MM.1S (cell line): ENCODE measurements around the gene TUBB4A.

ENCODE experiments used
- DNase-seq: peaks from one replicate; pipeline ENCODE4 v3.0.0-alpha.2; 2015
- H2AFZ ChIP-seq: fragments of 300-600 bp; sonication (generic); 2 replicates; pipeline ENCODE4 v1.6.0; 2016; ENCODE audit warnings: antibody characterized with exemption, low read length
- H3F3A ChIP-seq: fragments of 300-600 bp; sonication (generic); 2 replicates; pipeline ENCODE4 v1.6.1; 2016; ENCODE audit warnings: mild to moderate bottlenecking, antibody characterized with exemption, low read length, moderate library complexity, mixed read lengths; ENCODE audit not compliant: insufficient read depth
- H3K27ac ChIP-seq: fragments of 300-600 bp; sonication (generic); 2 replicates; pipeline ENCODE4 v1.5.1; 2016; ENCODE audit warnings: mild to moderate bottlenecking, low read length
- H3K27me3 ChIP-seq: fragments of 300-600 bp; sonication (generic); replicated peaks from 2 replicates; pipeline ENCODE4 v1.6.0; 2016; ENCODE audit warnings: low read length; ENCODE audit not compliant: insufficient read depth
- H3K36me3 ChIP-seq: fragments of 300-600 bp; sonication (generic); replicated peaks from 2 replicates; pipeline ENCODE4 v1.6.1; 2016; ENCODE audit warnings: mild to moderate bottlenecking, low read length, mixed read lengths; ENCODE audit not compliant: insufficient read depth
- H3K4me1 ChIP-seq: fragments of 300-600 bp; sonication (generic); 2 replicates; pipeline ENCODE4 v1.6.1; 2016; ENCODE audit warnings: low read length, mixed read lengths
- H3K4me2 ChIP-seq: fragments of 300-600 bp; sonication (generic); 2 replicates; pipeline ENCODE4 v1.6.0; 2016; ENCODE audit warnings: low read depth, low read length
- H3K4me3 ChIP-seq: fragments of 300-600 bp; sonication (generic); 2 replicates; pipeline ENCODE4 v1.5.1; 2016; ENCODE audit warnings: low read length, mixed read lengths
- H3K79me2 ChIP-seq: fragments of 300-600 bp; sonication (generic); 2 replicates; pipeline ENCODE4 v1.6.1; 2016; ENCODE audit warnings: mixed run types, low read length, mixed read lengths
- H3K9ac ChIP-seq: fragments of 300-600 bp; sonication (generic); 2 replicates; pipeline ENCODE4 v1.6.1; 2016; ENCODE audit warnings: low read length, mixed read lengths
- H3K9me2 ChIP-seq: fragments of 300-600 bp; sonication (generic); replicated peaks from 2 replicates; pipeline ENCODE4 v1.6.1; 2016; ENCODE audit warnings: mild to moderate bottlenecking, low read length, mixed read lengths; ENCODE audit not compliant: insufficient read depth
- H3K9me3 ChIP-seq: fragments of 300-600 bp; sonication (generic); replicated peaks from 2 replicates; pipeline ENCODE4 v1.6.1; 2016; ENCODE audit warnings: mild to moderate bottlenecking, low read length, mixed read lengths; ENCODE audit not compliant: insufficient read depth
- H4K20me1 ChIP-seq: fragments of 300-600 bp; sonication (generic); 2 replicates; pipeline ENCODE4 v1.6.1; 2016; ENCODE audit warnings: mild to moderate bottlenecking, low read length, moderate library complexity, mixed read lengths; ENCODE audit not compliant: insufficient read depth
- EZH2 ChIP-seq: fragments of 300-600 bp; sonication (generic); optimal IDR thresholded peaks from 2 replicates; pipeline ENCODE3; 2017; ENCODE audit warnings: low read depth, mild to moderate bottlenecking, antibody characterized with exemption, low read length, mixed read lengths
- EZH2phosphoT487 ChIP-seq: fragments of 300-600 bp; sonication (generic); IDR thresholded peaks from 2 replicates; pipeline ENCODE4 v1.6.1; 2018; ENCODE audit warnings: antibody characterized with exemption, low read length
- TF ChIP-seq, protein P1 (sequence below): fragments of 300-600 bp; sonication (generic); IDR thresholded peaks from 2 replicates; pipeline ENCODE4 v1.5.1; 2016; ENCODE audit warnings: antibody characterized with exemption, low read length, mixed read lengths

TUBB4A gene

DNA sequence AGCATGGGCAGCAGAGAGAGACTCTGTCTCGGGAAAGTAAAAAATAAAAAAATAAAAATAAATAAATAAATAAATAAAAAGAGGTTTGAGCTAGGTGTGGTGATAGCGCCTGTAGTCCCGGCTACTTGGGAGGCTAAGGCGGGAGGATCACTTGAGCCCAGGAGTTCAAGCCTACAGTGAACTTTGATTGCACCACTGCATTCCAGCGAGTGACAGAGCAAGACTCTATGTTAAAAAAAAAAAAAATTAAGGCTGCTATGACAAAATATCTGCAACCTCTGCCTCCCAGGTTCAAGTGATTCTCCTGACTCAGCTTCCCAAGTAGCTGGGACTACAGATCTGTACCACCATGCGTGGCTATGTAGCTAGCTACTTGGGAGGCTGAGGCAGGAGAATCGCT lies 17.3 kb downstream of the TUBB4A start:
- Histone ChIP-seq H3K36me3 (no peaks in the 10 kb centered on the region), H3K79me2 (0 out of 2 replicates have a peak, but pooled peaks cover 4% of the 10 kb centered on the region), H3K27ac (no peak overlapping the region), H3K9ac (no peak overlapping the region), H2AFZ (no peak overlapping the region), H3F3A (no peaks in the 10 kb centered on the region), H3K9me3 (no peaks in the 10 kb centered on the region), H3K4me2 (no peak overlapping the region), H3K4me1 (peaks cover 11% of the 10 kb centered on the region), H3K9me2 (no peaks in the 10 kb centered on the region), H4K20me1 (no peaks in the 10 kb centered on the region), H3K27me3 (0 out of 2 replicates have a peak, but pooled peaks cover 3% of the 10 kb centered on the region), H3K4me3 (no peak overlapping the region)
- DNase-seq: no peak
- no peak for TF ChIP-seq EZH2phosphoT487
- no peak for TF ChIP-seq EZH2
- TF ChIP-seq, protein P1, sequence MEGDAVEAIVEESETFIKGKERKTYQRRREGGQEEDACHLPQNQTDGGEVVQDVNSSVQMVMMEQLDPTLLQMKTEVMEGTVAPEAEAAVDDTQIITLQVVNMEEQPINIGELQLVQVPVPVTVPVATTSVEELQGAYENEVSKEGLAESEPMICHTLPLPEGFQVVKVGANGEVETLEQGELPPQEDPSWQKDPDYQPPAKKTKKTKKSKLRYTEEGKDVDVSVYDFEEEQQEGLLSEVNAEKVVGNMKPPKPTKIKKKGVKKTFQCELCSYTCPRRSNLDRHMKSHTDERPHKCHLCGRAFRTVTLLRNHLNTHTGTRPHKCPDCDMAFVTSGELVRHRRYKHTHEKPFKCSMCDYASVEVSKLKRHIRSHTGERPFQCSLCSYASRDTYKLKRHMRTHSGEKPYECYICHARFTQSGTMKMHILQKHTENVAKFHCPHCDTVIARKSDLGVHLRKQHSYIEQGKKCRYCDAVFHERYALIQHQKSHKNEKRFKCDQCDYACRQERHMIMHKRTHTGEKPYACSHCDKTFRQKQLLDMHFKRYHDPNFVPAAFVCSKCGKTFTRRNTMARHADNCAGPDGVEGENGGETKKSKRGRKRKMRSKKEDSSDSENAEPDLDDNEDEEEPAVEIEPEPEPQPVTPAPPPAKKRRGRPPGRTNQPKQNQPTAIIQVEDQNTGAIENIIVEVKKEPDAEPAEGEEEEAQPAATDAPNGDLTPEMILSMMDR: no peak

DNA sequence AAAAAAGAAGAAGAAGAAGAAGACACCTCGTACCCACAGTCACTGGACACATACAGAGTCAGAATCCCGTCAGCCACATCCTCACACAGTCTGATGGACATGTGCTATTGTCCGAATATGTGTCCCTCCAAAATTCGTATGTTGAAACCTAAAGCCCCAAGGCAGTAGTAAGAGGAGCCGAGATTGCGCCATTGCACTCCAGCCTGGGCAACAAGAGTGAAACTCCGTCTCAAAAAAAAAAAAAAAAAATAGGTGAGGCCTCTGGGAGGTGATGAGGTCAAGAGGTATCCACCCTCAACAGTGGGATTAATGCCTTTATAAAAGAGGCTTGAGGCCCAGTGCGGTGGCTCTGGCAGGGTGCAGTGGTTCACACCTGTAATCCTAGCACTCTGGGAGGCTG lies 17.9 kb downstream of the TUBB4A start:
- H3F3A ChIP-seq: no peaks in the 10 kb centered on the region
- H3K36me3 ChIP-seq: no peaks in the 10 kb centered on the region
- H3K4me2 ChIP-seq: no peak overlapping the region
- H2AFZ ChIP-seq: no peak overlapping the region
- H3K9me3 ChIP-seq: no peaks in the 10 kb centered on the region
- H3K79me2 ChIP-seq: 0 out of 2 replicates have a peak, but pooled peaks cover 4% of the 10 kb centered on the region
- peaks cover 11% of the 10 kb centered on the region for H3K4me1 ChIP-seq
- TF ChIP-seq EZH2phosphoT487 (no peak), EZH2 (no peak)
- H3K9ac ChIP-seq: no peak overlapping the region
- H3K27me3 ChIP-seq: 0 out of 2 replicates have a peak, but pooled peaks cover 3% of the 10 kb centered on the region
- H3K27ac ChIP-seq: no peak overlapping the region
- H3K4me3 ChIP-seq: no peak overlapping the region
- no peaks in the 10 kb centered on the region for H3K9me2 ChIP-seq
- no peaks in the 10 kb centered on the region for H4K20me1 ChIP-seq
- DNase-seq: no peak

DNA sequence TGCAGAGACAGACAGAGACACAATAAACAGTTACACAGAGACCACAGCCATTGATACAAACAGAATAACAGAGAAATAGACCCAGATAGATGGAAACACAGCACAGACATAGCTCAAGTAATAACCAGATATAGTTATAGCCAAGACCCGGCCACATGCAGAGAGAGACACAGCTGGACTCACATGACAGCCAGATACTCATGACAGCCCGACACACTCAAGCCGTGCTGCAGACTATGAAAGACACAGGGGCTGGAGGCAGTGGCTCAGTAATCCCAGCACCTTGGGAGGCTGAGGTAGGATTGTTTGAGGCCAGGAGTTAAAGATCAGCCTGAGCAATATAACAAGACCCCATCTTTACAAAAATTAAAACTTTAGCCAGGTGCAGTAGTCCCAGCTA lies 18.9 kb downstream of the TUBB4A start:
- H3K4me2 ChIP-seq: no peak overlapping the region
- H3K9me2 ChIP-seq: no peaks in the 10 kb centered on the region

DNA sequence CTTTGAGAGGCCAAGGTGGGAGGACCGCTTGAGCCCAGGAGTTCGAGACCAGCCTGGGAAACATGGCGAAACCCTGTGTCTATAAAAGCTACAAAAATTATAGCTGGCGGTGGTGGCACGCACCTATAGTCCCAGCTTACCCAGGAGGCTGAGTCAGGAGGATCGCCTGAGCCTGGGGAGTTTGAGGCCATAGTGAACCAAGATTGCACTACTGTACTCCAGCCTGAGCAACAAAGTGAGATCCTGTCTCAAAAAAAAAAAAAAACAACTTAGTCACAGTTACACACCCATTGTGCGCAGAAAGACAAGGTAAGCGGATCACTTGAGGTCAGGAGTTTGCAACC lies 19.8 kb downstream of the TUBB4A start:
- H3K27me3 ChIP-seq: 0 out of 2 replicates have a peak, but pooled peaks cover 1% of the 10 kb centered on the region
- H3K9ac ChIP-seq: peak overlapping the region; percentile 82; the same call in 1 of the 2 replicates
- no peaks in the 10 kb centered on the region for H4K20me1 ChIP-seq
- peaks cover 11% of the 10 kb centered on the region for H3K4me1 ChIP-seq
- peak overlapping the region; percentile 93 for H2AFZ ChIP-seq
- no peaks in the 10 kb centered on the region for H3F3A ChIP-seq
- no peak for TF ChIP-seq EZH2phosphoT487
- TF ChIP-seq EZH2: no peak
- TF ChIP-seq, protein P1: no peak
- 0 out of 2 replicates have a peak, but pooled peaks cover 4% of the 10 kb centered on the region for H3K79me2 ChIP-seq
- no peaks in the 10 kb centered on the region for H3K9me3 ChIP-seq
- H3K9me2 ChIP-seq: no peaks in the 10 kb centered on the region
- no peak for DNase-seq
- H3K4me2 ChIP-seq: peak overlapping the region; percentile 83
- H3K36me3 ChIP-seq: no peaks in the 10 kb centered on the region
- no peak overlapping the region for H3K27ac ChIP-seq
- H3K4me3 ChIP-seq: no peak overlapping the region

More for the DNA sequence above, 18.9 kb downstream of the TUBB4A start:
- DNase-seq: no peak
- H3F3A ChIP-seq: no peaks in the 10 kb centered on the region
- H3K4me1 ChIP-seq: peaks cover 11% of the 10 kb centered on the region
- H3K27me3 ChIP-seq: 0 out of 2 replicates have a peak, but pooled peaks cover 3% of the 10 kb centered on the region
- TF ChIP-seq, protein P1: no peak
- TF ChIP-seq EZH2: no peak
- no peak for TF ChIP-seq EZH2phosphoT487
- no peak overlapping the region for H3K27ac ChIP-seq
- H3K36me3 ChIP-seq: no peaks in the 10 kb centered on the region
- H2AFZ ChIP-seq: no peak overlapping the region
- no peaks in the 10 kb centered on the region for H4K20me1 ChIP-seq
- 0 out of 2 replicates have a peak, but pooled peaks cover 4% of the 10 kb centered on the region for H3K79me2 ChIP-seq
- no peaks in the 10 kb centered on the region for H3K9me3 ChIP-seq
- no peak overlapping the region for H3K9ac ChIP-seq
- no peak overlapping the region for H3K4me3 ChIP-seq
